ENCODE data around the gene ABCA10.
"Not testable (repeated sequence)": the region's sequence is repeated elsewhere in the genome, so short reads cannot be mapped to it uniquely, and the experiment has no call there.

ABCA10 gene

GRCh38 chr17:69175625-69176456 lies 52.8 kb downstream of the ABCA10 start:
- CTCF ChIA-PET: no interaction called here

GRCh38 chr17:69175262-69175624 lies 53.4 kb downstream of the ABCA10 start:
- ChIA-PET POLR2A (ENCODE audit: low non-redundant PET) (no interaction called here), CTCF (no interaction called here)
- no peak for DNase-seq (ENCODE audit: low spot score)
- no peak overlapping the region for H3K27ac ChIP-seq
- no peak for TF ChIP-seq CTCF (conservative IDR thresholded peaks at IDR 0.05; ENCODE audit: low read depth)

More at GRCh38 chr17:69175625-69176456, 52.8 kb downstream of the ABCA10 start:
- POLR2A ChIA-PET (ENCODE audit: low non-redundant PET): no interaction called here
- peak; percentile 58 for DNase-seq (ENCODE audit: low spot score)
- no peak for TF ChIP-seq CTCF (conservative IDR thresholded peaks at IDR 0.05; ENCODE audit: low read depth)
- H3K27ac ChIP-seq: no peak overlapping the region

- no peak for DNase-seq (ENCODE audit: low spot score)
- no peak overlapping the region for H3K27ac ChIP-seq
- ChIA-PET CTCF (no interaction called here), POLR2A (ENCODE audit: low non-redundant PET) (no interaction called here)
- TF ChIP-seq CTCF (conservative IDR thresholded peaks at IDR 0.05; ENCODE audit: low read depth): no peak
These were observed 55.5 kb downstream of the ABCA10 start for GRCh38 chr17:69173118-69173517.

- no peak for TF ChIP-seq CTCF (conservative IDR thresholded peaks at IDR 0.05; ENCODE audit: low read depth)
- ChIA-PET POLR2A (ENCODE audit: low non-redundant PET) (no interaction called here), CTCF (no interaction called here)
- DNase-seq (ENCODE audit: low spot score): no peak
- no peak overlapping the region for H3K27ac ChIP-seq
These were observed 58.2 kb downstream of the ABCA10 start for GRCh38 chr17:69170377-69170776.

GRCh38 chr17:69168642-69169041 lies 60.0 kb downstream of the ABCA10 start:
- POLR2A ChIA-PET (ENCODE audit: low non-redundant PET); H3K27ac ChIP-seq: not testable (repeated sequence)

GRCh38 chr17:69166957-69167356 lies 61.7 kb downstream of the ABCA10 start:
- no peak overlapping the region for H3K27ac ChIP-seq
- no peak for DNase-seq (ENCODE audit: low spot score)
- no peak for TF ChIP-seq CTCF (conservative IDR thresholded peaks at IDR 0.05; ENCODE audit: low read depth)
- ChIA-PET CTCF (no interaction called here), POLR2A (ENCODE audit: low non-redundant PET) (no interaction called here)

More at GRCh38 chr17:69168642-69169041, 60.0 kb downstream of the ABCA10 start:
- CTCF ChIA-PET; DNase-seq (ENCODE audit: low spot score): not testable (repeated sequence)

- no peak for TF ChIP-seq CTCF (conservative IDR thresholded peaks at IDR 0.05; ENCODE audit: low read depth)
- ChIA-PET POLR2A (ENCODE audit: low non-redundant PET) (no interaction called here), CTCF (no interaction called here)
- no peak overlapping the region for H3K27ac ChIP-seq
- no peak for DNase-seq (ENCODE audit: low spot score)
These were observed 64.4 kb downstream of the ABCA10 start for GRCh38 chr17:69164206-69164605.

Data from RWPE1 (cell line).